Measurements from ENCODE around the gene TMEM203. TPM values are rescaled to one million over a fixed set of nuclear protein-coding genes. Genes with fewer than 3 reads are reported as not detected.

TMEM203 gene
- total RNA-seq, 4 donors from 2014 or later: 24.7 to 45.9 (median 32.0) TPM

GRCh38 chr9:137193771-137194170, 11.7 kb downstream of the TMEM203 start:
- no peak for DNase-seq
- intact Hi-C loops (cut with DNase I; ENCODE audit: low total_unique reads): no loop called here
- no peaks in the 10 kb centered on the region for H3K9me3 ChIP-seq
- TF ChIP-seq POLR2A (IDR thresholded peaks at IDR 0.05): no peak
- no peak overlapping the region for H3K4me3 ChIP-seq
- no peak for ATAC-seq
- H3K36me3 ChIP-seq: peaks cover 0 to 22% of the 10 kb centered on the region in 2 donors
- H3K4me1 ChIP-seq: peaks cover 28 to 45% of the 10 kb centered on the region in 2 donors
- H3K27ac ChIP-seq: no peak overlapping the region
- no peaks in the 10 kb centered on the region for H3K27me3 ChIP-seq
- in situ Hi-C loops (cut with MboI; ENCODE audit: low sequenced_read_pairs in 4 of 4): no loop called here

- no peak for DNase-seq
- TF ChIP-seq POLR2A (IDR thresholded peaks at IDR 0.05) (no peak), CTCF (IDR thresholded peaks at IDR 0.05 in 4 of 5, conservative IDR thresholded peaks at IDR 0.05 in 1 of 5) (no peak)
- peaks cover 0 to 22% of the 10 kb centered on the region in 2 donors for H3K36me3 ChIP-seq
- no peak for ATAC-seq
- H3K9me3 ChIP-seq: no peaks in the 10 kb centered on the region
- in situ Hi-C loops (cut with MboI; ENCODE audit: low sequenced_read_pairs in 4 of 4): no loop called here
- H3K4me1 ChIP-seq: peaks cover 21 to 40% of the 10 kb centered on the region in 2 donors
- intact Hi-C loops (cut with DNase I; ENCODE audit: low total_unique reads): no loop called here
- H3K27me3 ChIP-seq: no peaks in the 10 kb centered on the region
- H3K4me3 ChIP-seq: no peak overlapping the region
- no peak overlapping the region for H3K27ac ChIP-seq
These were observed 12.6 kb downstream of the TMEM203 start for GRCh38 chr9:137192859-137193258.

- no peak for DNase-seq
- intact Hi-C loops (cut with DNase I; ENCODE audit: low total_unique reads) (no loop called here), in situ Hi-C loops (cut with MboI; ENCODE audit: low sequenced_read_pairs in 4 of 4) (no loop called here)
- Histone ChIP-seq H3K27ac (no peak overlapping the region), H3K9me3 (no peaks in the 10 kb centered on the region), H3K36me3 (peaks cover 0 to 22% of the 10 kb centered on the region in 2 donors), H3K4me1 (peaks cover 25 to 40% of the 10 kb centered on the region in 2 donors), H3K4me3 (no peak overlapping the region), H3K27me3 (no peaks in the 10 kb centered on the region)
- TF ChIP-seq CTCF (IDR thresholded peaks at IDR 0.05 in 4 of 5, conservative IDR thresholded peaks at IDR 0.05 in 1 of 5) (no peak), POLR2A (IDR thresholded peaks at IDR 0.05) (no peak)
- no peak for ATAC-seq
These were observed 13.0 kb downstream of the TMEM203 start for GRCh38 chr9:137192448-137192780.

- in situ Hi-C loops (cut with MboI; ENCODE audit: low sequenced_read_pairs in 4 of 4): no loop called here
These were observed 13.6 kb downstream of the TMEM203 start for GRCh38 chr9:137191691-137192447.

More at GRCh38 chr9:137191691-137192447, 13.6 kb downstream of the TMEM203 start:
- intact Hi-C loops (cut with DNase I; ENCODE audit: low total_unique reads): no loop called here
- Histone ChIP-seq H3K4me1 (peaks cover 28 to 41% of the 10 kb centered on the region in 2 donors), H3K27me3 (no peaks in the 10 kb centered on the region), H3K9me3 (no peaks in the 10 kb centered on the region), H3K36me3 (peaks cover 0 to 22% of the 10 kb centered on the region in 2 donors), H3K27ac (no peak overlapping the region), H3K4me3 (no peak overlapping the region)
- ATAC-seq: no peak
- TF ChIP-seq CTCF (IDR thresholded peaks at IDR 0.05 in 4 of 5, conservative IDR thresholded peaks at IDR 0.05 in 1 of 5) (no peak), POLR2A (IDR thresholded peaks at IDR 0.05) (no peak)
- no peak for DNase-seq

Data from gastrocnemius medialis (tissue), 4 donors.